ENCODE data around the gene TEC. TPM values are rescaled to one million over a fixed set of nuclear protein-coding genes. Genes with fewer than 3 reads are reported as not detected.

Gene TEC
- total RNA-seq, 1 donor from 2014 or later: 0.21 TPM

DNA sequence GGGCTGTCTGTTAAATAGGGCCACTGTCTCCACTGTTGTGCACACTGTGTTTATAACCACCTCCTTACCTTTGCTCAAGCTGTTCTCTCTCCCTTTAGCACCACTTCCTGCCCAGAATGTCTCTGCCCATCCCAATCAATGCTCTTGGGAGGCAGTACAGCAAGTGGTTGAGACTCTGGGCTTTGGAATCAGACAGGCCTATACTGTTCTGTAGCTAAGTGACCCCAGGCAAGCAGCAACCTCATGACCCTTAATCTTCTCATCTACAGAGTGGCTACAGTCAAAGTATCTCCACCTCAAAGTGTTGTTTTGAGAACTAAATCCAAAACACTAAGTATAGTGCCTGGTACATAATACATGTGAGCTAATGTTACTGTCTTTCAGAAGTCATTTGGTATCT, 131.8 kb downstream of the TEC start:
- Mint-ChIP-seq H3K27ac (ENCODE audit: unreplicated experiment) (no peak overlapping the region), H3K4me3 (no peak overlapping the region), H3K27me3 (ENCODE audit: low read depth) (no peaks in the 10 kb centered on the region), H3K4me1 (no peaks in the 10 kb centered on the region), H3K36me3 (ENCODE audit: low read depth) (no peaks in the 10 kb centered on the region), H3K9me3 (no peaks in the 10 kb centered on the region)
- TF ChIP-seq, protein P1, sequence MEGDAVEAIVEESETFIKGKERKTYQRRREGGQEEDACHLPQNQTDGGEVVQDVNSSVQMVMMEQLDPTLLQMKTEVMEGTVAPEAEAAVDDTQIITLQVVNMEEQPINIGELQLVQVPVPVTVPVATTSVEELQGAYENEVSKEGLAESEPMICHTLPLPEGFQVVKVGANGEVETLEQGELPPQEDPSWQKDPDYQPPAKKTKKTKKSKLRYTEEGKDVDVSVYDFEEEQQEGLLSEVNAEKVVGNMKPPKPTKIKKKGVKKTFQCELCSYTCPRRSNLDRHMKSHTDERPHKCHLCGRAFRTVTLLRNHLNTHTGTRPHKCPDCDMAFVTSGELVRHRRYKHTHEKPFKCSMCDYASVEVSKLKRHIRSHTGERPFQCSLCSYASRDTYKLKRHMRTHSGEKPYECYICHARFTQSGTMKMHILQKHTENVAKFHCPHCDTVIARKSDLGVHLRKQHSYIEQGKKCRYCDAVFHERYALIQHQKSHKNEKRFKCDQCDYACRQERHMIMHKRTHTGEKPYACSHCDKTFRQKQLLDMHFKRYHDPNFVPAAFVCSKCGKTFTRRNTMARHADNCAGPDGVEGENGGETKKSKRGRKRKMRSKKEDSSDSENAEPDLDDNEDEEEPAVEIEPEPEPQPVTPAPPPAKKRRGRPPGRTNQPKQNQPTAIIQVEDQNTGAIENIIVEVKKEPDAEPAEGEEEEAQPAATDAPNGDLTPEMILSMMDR (conservative IDR thresholded peaks at IDR 0.05): no peak
- DNase-seq (ENCODE audit: low read depth, low spot score): no peak

DNA sequence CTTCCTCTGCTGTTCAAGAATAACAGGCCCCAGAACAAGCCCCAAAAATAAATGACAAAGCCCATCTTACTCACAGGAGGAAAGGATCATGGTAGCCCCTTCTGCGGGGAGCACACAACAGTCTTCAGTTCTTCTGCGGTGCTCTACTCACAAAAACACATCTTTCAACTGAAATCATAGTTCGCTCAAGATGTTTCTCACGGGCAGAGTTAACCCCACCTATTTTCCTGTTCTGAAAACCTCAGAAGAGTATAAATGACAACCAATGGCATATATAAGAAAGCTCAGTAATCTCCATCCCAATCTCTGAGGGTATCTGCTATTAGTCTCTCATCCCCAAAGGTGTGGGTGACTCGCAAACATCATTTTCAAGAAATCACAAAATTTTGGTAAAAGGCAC, 135.6 kb downstream of the TEC start, which contains the start of gene TXK:
TSS of gene TXK (minus strand) at position 170 of the 400 bp plus-strand sequence. CDS start at position 90, 80 bp downstream.
- no peaks in the 10 kb centered on the region for H3K4me1 Mint-ChIP-seq
- H3K4me3 Mint-ChIP-seq: no peak within 1 kb of the TSS
- no peaks in the 10 kb centered on the region for H3K27me3 Mint-ChIP-seq (ENCODE audit: low read depth)
- no peaks in the 10 kb centered on the region for H3K9me3 Mint-ChIP-seq
- TF ChIP-seq, protein P1 (conservative IDR thresholded peaks at IDR 0.05): no peak
- no peak within 1 kb of the TSS for H3K27ac Mint-ChIP-seq (ENCODE audit: unreplicated experiment)
- H3K36me3 Mint-ChIP-seq (ENCODE audit: low read depth): no peaks in the 10 kb centered on the region
- DNase-seq (ENCODE audit: low read depth, low spot score): no peak

DNA sequence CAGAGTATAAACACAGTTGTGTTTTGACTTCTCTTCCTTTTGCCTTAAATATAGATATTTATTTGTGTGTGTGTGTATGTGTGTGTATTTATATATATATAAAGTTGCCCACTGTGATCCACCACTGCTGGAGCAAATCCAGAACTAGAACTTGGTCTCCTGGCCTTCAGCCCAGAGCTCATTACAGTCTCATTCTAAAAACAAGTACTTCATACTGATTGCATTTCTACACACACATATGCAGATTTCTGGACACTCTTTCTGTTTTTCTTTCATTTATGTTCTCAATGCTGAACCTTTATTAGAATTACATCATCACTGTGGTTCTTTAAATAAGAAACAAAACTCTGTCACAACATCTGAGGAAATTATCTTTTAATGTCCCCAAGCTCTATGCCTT, 136.0 kb downstream of the TEC start:
- no peaks in the 10 kb centered on the region for H3K9me3 Mint-ChIP-seq
- no peak overlapping the region for H3K4me3 Mint-ChIP-seq
- TF ChIP-seq, protein P1 (conservative IDR thresholded peaks at IDR 0.05): no peak
- H3K27ac Mint-ChIP-seq (ENCODE audit: unreplicated experiment): no peak overlapping the region
- H3K4me1 Mint-ChIP-seq: no peaks in the 10 kb centered on the region
- no peaks in the 10 kb centered on the region for H3K27me3 Mint-ChIP-seq (ENCODE audit: low read depth)
- no peak for DNase-seq (ENCODE audit: low read depth, low spot score)
- H3K36me3 Mint-ChIP-seq (ENCODE audit: low read depth): no peaks in the 10 kb centered on the region

DNA sequence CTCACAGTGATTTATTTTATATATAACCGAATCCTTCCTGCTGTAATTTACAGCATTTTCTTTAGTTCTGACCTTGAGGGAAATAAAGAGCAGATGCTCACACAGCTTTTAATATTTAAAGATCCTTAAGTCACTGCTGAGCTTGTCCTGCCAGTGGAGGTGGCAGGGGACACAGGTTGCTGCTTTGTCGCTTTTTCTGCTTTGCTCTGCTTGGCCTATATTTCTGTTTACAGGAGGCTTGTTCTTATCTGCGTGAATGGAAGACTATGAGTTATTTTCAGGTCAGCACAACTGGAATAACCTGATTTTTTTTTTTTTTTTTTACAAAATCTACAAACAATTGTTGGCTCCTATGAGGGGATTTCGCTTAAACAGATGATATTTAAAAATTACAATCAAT, 137.9 kb downstream of the TEC start:
- H3K27me3 Mint-ChIP-seq (ENCODE audit: low read depth): no peaks in the 10 kb centered on the region
- H3K4me1 Mint-ChIP-seq: peaks cover 8% of the 10 kb centered on the region
- DNase-seq (ENCODE audit: low read depth, low spot score): no peak
- no peaks in the 10 kb centered on the region for H3K36me3 Mint-ChIP-seq (ENCODE audit: low read depth)
- TF ChIP-seq, protein P1 (conservative IDR thresholded peaks at IDR 0.05): no peak
- no peak overlapping the region for H3K27ac Mint-ChIP-seq (ENCODE audit: unreplicated experiment)
- H3K4me3 Mint-ChIP-seq: no peak overlapping the region
- no peaks in the 10 kb centered on the region for H3K9me3 Mint-ChIP-seq

DNA sequence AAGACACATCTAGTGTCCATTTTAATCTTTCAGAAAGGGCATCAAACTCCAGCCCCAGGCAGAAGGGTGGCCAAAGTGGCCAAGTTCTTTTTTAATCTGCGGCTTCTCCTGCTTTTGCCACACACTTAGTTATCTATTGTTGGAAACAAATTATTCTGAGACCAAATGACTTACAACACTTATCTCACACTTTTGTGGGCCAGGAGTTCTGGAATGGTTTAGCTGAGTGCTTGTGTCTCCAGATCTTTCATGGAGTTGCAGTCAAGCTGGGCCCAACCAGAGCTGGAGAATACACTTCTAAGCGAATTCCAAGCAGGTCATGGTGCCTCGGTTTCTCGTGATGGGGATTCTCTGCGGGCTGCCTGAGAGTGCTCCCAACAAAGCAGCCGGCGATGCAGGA, 139.5 kb downstream of the TEC start:
- no peaks in the 10 kb centered on the region for H3K36me3 Mint-ChIP-seq (ENCODE audit: low read depth)
- TF ChIP-seq, protein P1 (conservative IDR thresholded peaks at IDR 0.05): no peak
- no peak overlapping the region for H3K27ac Mint-ChIP-seq (ENCODE audit: unreplicated experiment)
- no peaks in the 10 kb centered on the region for H3K9me3 Mint-ChIP-seq
- H3K4me3 Mint-ChIP-seq: no peak overlapping the region
- H3K4me1 Mint-ChIP-seq: peaks cover 8% of the 10 kb centered on the region
- no peaks in the 10 kb centered on the region for H3K27me3 Mint-ChIP-seq (ENCODE audit: low read depth)
- DNase-seq (ENCODE audit: low read depth, low spot score): no peak

Data from neural crest cell (in vitro differentiated cells).